Measurements from ENCODE around the gene PADI4. TPM values are rescaled to one million over a fixed set of nuclear protein-coding genes. Genes with fewer than 3 reads are reported as not detected.

The PADI4 gene
- total and polyA plus RNA-seq, 2 experiments from 2014 or later: 0.45 to 0.52 TPM

DNA sequence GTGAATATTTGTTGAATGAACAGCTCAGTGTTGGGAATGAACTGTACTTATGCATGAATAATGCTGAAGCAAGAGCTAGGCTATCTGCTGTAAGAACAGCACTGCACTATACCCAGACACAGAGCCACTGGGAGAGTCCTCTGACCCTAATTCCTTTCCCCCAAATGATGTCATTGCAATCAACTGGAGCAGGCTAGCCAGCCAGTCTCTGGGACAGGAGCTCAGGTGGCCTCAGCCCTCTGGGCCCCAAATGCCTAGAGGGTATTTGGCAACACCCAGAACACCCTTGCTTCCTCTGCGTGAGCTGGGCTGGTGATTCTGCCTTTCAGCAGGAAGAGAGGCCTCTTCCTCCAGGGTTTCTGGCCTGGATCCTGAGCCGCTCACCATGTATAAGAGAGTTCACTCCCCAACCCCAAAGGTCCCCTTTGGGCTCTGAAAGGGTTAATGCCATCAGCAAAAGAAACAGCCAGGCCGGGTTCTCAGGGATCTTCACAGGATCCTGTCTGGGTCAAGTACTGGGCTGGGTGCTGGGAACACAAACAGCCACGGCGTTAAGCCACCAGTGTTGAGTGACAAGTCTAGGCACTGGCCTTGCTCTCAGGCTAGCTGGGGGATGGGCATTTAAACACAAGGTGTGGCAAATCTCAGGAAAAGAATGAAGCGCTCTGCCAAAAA lies 3.7 kb upstream of the PADI4 start (continued):
- TF ChIP-seq, protein P1, sequence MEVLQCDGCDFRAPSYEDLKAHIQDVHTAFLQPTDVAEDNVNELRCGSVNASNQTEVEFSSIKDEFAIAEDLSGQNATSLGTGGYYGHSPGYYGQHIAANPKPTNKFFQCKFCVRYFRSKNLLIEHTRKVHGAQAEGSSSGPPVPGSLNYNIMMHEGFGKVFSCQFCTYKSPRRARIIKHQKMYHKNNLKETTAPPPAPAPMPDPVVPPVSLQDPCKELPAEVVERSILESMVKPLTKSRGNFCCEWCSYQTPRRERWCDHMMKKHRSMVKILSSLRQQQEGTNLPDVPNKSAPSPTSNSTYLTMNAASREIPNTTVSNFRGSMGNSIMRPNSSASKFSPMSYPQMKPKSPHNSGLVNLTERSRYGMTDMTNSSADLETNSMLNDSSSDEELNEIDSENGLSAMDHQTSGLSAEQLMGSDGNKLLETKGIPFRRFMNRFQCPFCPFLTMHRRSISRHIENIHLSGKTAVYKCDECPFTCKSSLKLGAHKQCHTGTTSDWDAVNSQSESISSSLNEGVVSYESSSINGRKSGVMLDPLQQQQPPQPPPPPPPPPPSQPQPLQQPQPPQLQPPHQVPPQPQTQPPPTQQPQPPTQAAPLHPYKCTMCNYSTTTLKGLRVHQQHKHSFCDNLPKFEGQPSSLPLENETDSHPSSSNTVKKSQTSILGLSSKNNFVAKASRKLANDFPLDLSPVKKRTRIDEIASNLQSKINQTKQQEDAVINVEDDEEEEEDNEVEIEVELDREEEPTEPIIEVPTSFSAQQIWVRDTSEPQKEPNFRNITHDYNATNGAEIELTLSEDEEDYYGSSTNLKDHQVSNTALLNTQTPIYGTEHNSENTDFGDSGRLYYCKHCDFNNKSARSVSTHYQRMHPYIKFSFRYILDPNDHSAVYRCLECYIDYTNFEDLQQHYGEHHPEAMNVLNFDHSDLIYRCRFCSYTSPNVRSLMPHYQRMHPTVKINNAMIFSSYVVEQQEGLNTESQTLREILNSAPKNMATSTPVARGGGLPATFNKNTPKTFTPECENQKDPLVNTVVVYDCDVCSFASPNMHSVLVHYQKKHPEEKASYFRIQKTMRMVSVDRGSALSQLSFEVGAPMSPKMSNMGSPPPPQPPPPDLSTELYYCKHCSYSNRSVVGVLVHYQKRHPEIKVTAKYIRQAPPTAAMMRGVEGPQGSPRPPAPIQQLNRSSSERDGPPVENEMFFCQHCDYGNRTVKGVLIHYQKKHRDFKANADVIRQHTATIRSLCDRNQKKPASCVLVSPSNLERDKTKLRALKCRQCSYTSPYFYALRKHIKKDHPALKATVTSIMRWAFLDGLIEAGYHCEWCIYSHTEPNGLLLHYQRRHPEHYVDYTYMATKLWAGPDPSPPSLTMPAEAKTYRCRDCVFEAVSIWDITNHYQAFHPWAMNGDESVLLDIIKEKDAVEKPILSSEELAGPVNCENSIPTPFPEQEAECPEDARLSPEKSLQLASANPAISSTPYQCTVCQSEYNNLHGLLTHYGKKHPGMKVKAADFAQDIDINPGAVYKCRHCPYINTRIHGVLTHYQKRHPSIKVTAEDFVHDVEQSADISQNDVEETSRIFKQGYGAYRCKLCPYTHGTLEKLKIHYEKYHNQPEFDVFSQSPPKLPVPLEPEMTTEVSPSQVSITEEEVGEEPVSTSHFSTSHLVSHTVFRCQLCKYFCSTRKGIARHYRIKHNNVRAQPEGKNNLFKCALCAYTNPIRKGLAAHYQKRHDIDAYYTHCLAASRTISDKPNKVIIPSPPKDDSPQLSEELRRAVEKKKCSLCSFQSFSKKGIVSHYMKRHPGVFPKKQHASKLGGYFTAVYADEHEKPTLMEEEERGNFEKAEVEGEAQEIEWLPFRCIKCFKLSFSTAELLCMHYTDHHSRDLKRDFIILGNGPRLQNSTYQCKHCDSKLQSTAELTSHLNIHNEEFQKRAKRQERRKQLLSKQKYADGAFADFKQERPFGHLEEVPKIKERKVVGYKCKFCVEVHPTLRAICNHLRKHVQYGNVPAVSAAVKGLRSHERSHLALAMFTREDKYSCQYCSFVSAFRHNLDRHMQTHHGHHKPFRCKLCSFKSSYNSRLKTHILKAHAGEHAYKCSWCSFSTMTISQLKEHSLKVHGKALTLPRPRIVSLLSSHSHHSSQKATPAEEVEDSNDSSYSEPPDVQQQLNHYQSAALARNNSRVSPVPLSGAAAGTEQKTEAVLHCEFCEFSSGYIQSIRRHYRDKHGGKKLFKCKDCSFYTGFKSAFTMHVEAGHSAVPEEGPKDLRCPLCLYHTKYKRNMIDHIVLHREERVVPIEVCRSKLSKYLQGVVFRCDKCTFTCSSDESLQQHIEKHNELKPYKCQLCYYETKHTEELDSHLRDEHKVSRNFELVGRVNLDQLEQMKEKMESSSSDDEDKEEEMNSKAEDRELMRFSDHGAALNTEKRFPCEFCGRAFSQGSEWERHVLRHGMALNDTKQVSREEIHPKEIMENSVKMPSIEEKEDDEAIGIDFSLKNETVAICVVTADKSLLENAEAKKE (CRISPR knock-in tag; IDR thresholded peaks at IDR 0.05): no peak
- TF ChIP-seq NANOG (IDR thresholded peaks at IDR 0.05; ENCODE audit: borderline replicate concordance) (no peak), EZH2phosphoT487 (IDR thresholded peaks at IDR 0.05; ENCODE audit: unreplicated experiment) (no peak)
- TF ChIP-seq, protein P2, sequence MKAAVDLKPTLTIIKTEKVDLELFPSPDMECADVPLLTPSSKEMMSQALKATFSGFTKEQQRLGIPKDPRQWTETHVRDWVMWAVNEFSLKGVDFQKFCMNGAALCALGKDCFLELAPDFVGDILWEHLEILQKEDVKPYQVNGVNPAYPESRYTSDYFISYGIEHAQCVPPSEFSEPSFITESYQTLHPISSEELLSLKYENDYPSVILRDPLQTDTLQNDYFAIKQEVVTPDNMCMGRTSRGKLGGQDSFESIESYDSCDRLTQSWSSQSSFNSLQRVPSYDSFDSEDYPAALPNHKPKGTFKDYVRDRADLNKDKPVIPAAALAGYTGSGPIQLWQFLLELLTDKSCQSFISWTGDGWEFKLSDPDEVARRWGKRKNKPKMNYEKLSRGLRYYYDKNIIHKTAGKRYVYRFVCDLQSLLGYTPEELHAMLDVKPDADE (IDR thresholded peaks at IDR 0.05): no peak

DNA sequence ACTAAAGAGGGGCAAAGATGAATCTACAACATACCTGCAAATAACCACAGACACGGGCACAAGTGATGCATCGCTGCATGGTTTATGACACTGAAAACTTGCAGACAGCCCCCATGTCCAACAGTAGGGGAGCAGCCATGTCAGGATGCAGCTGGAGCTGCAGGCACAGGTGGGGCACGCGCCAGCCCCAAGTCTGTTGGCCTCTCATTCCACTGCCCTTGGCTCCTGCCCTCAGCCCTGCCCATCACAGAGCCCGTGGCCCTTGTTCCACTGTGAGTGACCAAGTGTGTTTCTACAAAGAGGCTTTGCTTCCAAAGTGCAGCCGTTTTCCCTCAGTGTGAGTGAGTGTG lies 3.2 kb upstream of the PADI4 start:
- Histone ChIP-seq H2AFZ (peak overlapping the region; percentile 72), H3K27me3 (ENCODE audit: insufficient read depth) (no peaks in the 10 kb centered on the region)
- no peak for TF ChIP-seq ZNF114 (CRISPR knock-in tag; IDR thresholded peaks at IDR 0.05)

More for the DNA sequence above, 3.2 kb upstream of the PADI4 start:
- ATAC-seq: no peak; the same call in 2 of the 3 replicates
- H3K27me3 Mint-ChIP-seq (ENCODE audit: insufficient read depth, low read depth, poor library complexity): peaks cover 14% of the 10 kb centered on the region
- Histone ChIP-seq H3K4me1 (ENCODE audit: insufficient read depth) (peaks cover 13% of the 10 kb centered on the region; the same call in 1 of the 2 replicates), H3K27ac (ENCODE audit: low read depth) (no peak overlapping the region), H4K20me1 (replicated peaks; ENCODE audit: insufficient read depth) (no peaks in the 10 kb centered on the region), H3F3A (replicated peaks; ENCODE audit: low read depth) (no peaks in the 10 kb centered on the region), H3K79me2 (replicated peaks; ENCODE audit: insufficient read depth) (no peaks in the 10 kb centered on the region), H3K9me2 (ENCODE audit: insufficient read depth) (no peaks in the 10 kb centered on the region), H3K4me3 (no peak overlapping the region), H3K4me2 (no peak overlapping the region), H3K36me3 (ENCODE audit: insufficient read depth) (no peaks in the 10 kb centered on the region; the same call in 1 of the 2 replicates)
- peaks cover 27% of the 10 kb centered on the region for H3K9me3 Mint-ChIP-seq
- DNase-seq (ENCODE audit: low spot score): no peak
- H3K4me3 Mint-ChIP-seq: no peak overlapping the region
- H3K27ac Mint-ChIP-seq: no peak overlapping the region
- H3K36me3 Mint-ChIP-seq (ENCODE audit: low read depth): peaks cover 11% of the 10 kb centered on the region
- H3K4me1 Mint-ChIP-seq: peaks cover 33% of the 10 kb centered on the region

All from GM23338 (cell line).